C4-2B (cell line): ENCODE measurements around the gene OSBPL3.

Experiments used
- CTCF ChIP-seq: fragments of 450-650 bp; conservative IDR thresholded peaks from 2 replicates; pipeline ENCODE4 v1.5.1; 2017; ENCODE audit warnings: mild to moderate bottlenecking
- ZFX ChIP-seq: fragments of 450-650 bp; IDR thresholded peaks from 2 replicates; pipeline ENCODE4 v1.6.1; 2017

- no peak for TF ChIP-seq CTCF
- TF ChIP-seq ZFX = no peak
These were observed 222.4 kb downstream of the OSBPL3 start, which contains the start of gene GSDME for GRCh38 chr7:24757353-24758275.
